ENCODE results near the gene CLDN12. TPM values are rescaled to one million over a fixed set of nuclear protein-coding genes. Genes with fewer than 3 reads are reported as not detected.

CLDN12 gene
- total and polyA plus RNA-seq, 2 experiments from 2014 or later, result 16.6 to 48.5 TPM

DNA sequence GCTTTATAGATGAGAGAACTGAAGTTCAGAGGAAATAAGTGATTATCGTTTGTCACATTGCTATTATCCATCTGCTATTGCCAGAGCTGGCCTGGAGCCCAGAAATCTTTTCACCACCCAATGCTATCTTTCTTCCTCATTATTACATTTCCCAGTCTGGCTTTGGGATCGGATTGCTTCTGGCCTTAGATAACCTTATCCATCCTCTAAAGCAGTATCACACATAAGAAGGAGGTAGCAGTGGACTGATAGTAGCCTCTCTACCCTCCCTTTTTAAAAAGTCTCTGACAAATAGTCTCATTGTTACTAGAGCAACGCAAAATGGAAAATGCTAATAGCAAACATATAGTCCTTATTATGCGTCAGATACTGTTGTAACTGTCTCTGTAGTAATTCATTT lies 1.3 kb upstream of the CLDN12 start:
- Histone ChIP-seq H3K4me3 (no peak overlapping the region), H2AFZ (0 out of 2 replicates have a peak overlapping the region, but pooled peaks have one; percentile 44), H3F3A (replicated peaks; ENCODE audit: low read depth) (no peaks in the 10 kb centered on the region), H3K27ac (ENCODE audit: low read depth) (no peak overlapping the region), H3K9me2 (ENCODE audit: insufficient read depth) (no peaks in the 10 kb centered on the region), H4K20me1 (replicated peaks; ENCODE audit: insufficient read depth) (no peaks in the 10 kb centered on the region), H3K4me1 (ENCODE audit: insufficient read depth) (no peaks in the 10 kb centered on the region), H3K27me3 (ENCODE audit: insufficient read depth) (peaks cover 3% of the 10 kb centered on the region; the same call in 1 of the 2 replicates), H3K79me2 (replicated peaks; ENCODE audit: insufficient read depth) (peaks cover 23% of the 10 kb centered on the region), H3K4me2 (no peak overlapping the region), H3K36me3 (ENCODE audit: insufficient read depth) (no peaks in the 10 kb centered on the region)
- Mint-ChIP-seq H3K27ac (no peak overlapping the region), H3K4me3 (no peak overlapping the region), H3K36me3 (ENCODE audit: low read depth) (peaks cover 14% of the 10 kb centered on the region; the same call in 2 of the 3 replicates), H3K27me3 (ENCODE audit: insufficient read depth, low read depth, poor library complexity) (no peaks in the 10 kb centered on the region), H3K4me1 (peaks cover 5% of the 10 kb centered on the region), H3K9me3 (peaks cover 6% of the 10 kb centered on the region; the same call in 2 of the 3 replicates)
- ATAC-seq (no peak), DNase-seq (ENCODE audit: low spot score) (no peak)
- no peak for TF ChIP-seq POLR2AphosphoS5 (IDR thresholded peaks at IDR 0.05; ENCODE audit: low read depth)
- TF ChIP-seq, protein P1, sequence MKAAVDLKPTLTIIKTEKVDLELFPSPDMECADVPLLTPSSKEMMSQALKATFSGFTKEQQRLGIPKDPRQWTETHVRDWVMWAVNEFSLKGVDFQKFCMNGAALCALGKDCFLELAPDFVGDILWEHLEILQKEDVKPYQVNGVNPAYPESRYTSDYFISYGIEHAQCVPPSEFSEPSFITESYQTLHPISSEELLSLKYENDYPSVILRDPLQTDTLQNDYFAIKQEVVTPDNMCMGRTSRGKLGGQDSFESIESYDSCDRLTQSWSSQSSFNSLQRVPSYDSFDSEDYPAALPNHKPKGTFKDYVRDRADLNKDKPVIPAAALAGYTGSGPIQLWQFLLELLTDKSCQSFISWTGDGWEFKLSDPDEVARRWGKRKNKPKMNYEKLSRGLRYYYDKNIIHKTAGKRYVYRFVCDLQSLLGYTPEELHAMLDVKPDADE (IDR thresholded peaks at IDR 0.05), result no peak

DNA sequence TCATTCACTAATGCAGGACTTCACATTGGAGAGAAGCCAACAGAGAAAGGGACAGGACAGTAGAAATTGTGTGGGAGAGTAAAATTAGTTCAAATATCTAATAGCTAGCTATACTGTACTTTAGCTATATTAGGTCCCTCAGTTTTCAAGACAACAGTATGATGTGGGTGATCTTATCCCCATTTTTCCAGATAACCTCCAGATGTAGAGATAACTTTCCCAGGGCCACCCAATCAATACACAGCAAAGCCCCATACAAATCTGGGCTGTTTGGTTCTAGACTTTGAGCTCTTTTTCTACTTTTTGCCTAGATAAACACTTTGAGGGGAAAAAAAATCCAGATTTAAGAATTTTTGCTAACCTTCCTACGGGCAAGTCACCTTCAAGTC lies 482 bp upstream of the CLDN12 start:
- Histone ChIP-seq H2AFZ (peak overlapping the region; percentile 91), H3K4me1 (ENCODE audit: insufficient read depth) (no peaks in the 10 kb centered on the region), H3K9me2 (ENCODE audit: insufficient read depth) (no peaks in the 10 kb centered on the region), H3K79me2 (replicated peaks; ENCODE audit: insufficient read depth) (peaks cover 23% of the 10 kb centered on the region), H4K20me1 (replicated peaks; ENCODE audit: insufficient read depth) (no peaks in the 10 kb centered on the region), H3K27ac (ENCODE audit: low read depth) (no peak overlapping the region), H3F3A (replicated peaks; ENCODE audit: low read depth) (no peaks in the 10 kb centered on the region), H3K27me3 (ENCODE audit: insufficient read depth) (peaks cover 3% of the 10 kb centered on the region; the same call in 1 of the 2 replicates), H3K4me2 (peak overlapping the region; percentile 74), H3K4me3 (peak overlapping the region; percentile 59), H3K36me3 (ENCODE audit: insufficient read depth) (peaks cover 6% of the 10 kb centered on the region; the same call in 1 of the 2 replicates)
- ATAC-seq, result no peak
- no peak for DNase-seq (ENCODE audit: low spot score)
- TF ChIP-seq JUNB (IDR thresholded peaks at IDR 0.05; ENCODE audit: unreplicated experiment), result no peak
- no peak for TF ChIP-seq ZNF331 (CRISPR knock-in tag; IDR thresholded peaks at IDR 0.05; ENCODE audit: low read depth)
- TF ChIP-seq, protein P2, sequence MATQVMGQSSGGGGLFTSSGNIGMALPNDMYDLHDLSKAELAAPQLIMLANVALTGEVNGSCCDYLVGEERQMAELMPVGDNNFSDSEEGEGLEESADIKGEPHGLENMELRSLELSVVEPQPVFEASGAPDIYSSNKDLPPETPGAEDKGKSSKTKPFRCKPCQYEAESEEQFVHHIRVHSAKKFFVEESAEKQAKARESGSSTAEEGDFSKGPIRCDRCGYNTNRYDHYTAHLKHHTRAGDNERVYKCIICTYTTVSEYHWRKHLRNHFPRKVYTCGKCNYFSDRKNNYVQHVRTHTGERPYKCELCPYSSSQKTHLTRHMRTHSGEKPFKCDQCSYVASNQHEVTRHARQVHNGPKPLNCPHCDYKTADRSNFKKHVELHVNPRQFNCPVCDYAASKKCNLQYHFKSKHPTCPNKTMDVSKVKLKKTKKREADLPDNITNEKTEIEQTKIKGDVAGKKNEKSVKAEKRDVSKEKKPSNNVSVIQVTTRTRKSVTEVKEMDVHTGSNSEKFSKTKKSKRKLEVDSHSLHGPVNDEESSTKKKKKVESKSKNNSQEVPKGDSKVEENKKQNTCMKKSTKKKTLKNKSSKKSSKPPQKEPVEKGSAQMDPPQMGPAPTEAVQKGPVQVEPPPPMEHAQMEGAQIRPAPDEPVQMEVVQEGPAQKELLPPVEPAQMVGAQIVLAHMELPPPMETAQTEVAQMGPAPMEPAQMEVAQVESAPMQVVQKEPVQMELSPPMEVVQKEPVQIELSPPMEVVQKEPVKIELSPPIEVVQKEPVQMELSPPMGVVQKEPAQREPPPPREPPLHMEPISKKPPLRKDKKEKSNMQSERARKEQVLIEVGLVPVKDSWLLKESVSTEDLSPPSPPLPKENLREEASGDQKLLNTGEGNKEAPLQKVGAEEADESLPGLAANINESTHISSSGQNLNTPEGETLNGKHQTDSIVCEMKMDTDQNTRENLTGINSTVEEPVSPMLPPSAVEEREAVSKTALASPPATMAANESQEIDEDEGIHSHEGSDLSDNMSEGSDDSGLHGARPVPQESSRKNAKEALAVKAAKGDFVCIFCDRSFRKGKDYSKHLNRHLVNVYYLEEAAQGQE (IDR thresholded peaks at IDR 0.05; ENCODE audit: unreplicated experiment), result no peak
- Mint-ChIP-seq H3K36me3 (ENCODE audit: low read depth) (peaks cover 22% of the 10 kb centered on the region), H3K27ac (no peak overlapping the region), H3K4me3 (peak overlapping the region; percentile 95), H3K9me3 (peaks cover 6% of the 10 kb centered on the region; the same call in 2 of the 3 replicates), H3K27me3 (ENCODE audit: insufficient read depth, low read depth, poor library complexity) (no peaks in the 10 kb centered on the region), H3K4me1 (peaks cover 5% of the 10 kb centered on the region)

Measured in GM23338 (cell line).